Medulla oblongata (tissue), 1 donor: Measurements from ENCODE around the gene EEFSEC.

Experiments used
- DNase-seq: peaks from one replicate; pipeline ENCODE4 v3.0.0-alpha.2; 2015; ENCODE audit errors: extremely low spot score

The EEFSEC gene

DNA sequence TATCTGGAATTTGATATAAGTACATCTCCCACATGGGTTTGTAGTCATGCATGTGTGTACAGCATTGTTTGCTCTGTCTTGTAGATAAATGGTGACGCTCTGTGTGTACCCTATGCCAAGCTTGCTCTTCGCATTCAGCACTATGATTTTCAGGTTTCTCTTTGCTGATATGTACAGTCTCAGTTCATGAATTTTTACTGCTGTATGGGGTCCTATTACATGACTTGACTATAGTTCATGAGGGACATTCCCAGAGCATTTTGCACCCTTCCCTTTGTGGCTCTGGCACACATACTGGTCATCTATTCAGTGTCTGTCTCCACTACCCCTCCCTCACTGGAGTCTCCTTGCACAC, 132.7 kb downstream of the EEFSEC start:
- DNase-seq = no peak

DNA sequence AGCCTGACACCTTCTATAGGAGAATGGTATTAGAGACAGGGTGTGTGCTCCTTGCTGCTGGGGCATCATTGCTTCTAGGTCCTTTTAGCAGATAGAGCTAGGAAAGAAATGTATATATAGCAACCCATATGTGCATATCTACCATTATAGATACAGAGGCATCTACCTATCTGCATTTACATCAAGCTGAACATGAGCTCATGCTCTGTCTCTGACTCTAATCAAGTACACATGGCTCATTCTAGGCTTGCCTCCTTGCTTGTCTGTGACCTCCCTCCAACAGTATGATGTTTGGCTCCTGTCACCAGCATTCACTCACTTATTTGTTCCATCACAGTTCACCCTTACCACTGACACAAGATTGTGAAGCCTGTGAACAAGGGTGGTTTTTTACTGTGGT, 133.4 kb downstream of the EEFSEC start:
- DNase-seq = no peak

DNA sequence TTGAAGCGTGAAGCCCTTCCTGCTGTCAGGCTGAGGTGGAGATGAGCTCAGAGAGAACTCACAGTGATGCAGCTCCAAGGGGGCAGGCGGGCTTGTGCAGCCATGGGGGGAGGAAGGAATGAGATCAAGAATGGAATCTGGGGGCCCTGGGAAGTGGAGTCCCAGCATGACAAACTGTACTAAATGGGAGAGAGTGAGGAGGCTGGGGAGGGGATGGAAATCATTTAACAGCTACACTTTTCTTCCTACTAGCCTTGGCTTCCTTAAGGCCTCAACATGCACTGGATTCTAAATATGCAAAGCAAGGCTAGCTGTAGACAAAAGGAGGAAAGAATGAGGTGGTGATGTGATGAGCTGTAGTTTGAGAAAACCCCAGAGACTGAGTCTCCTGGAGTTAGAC, 133.9 kb downstream of the EEFSEC start:
- no peak for DNase-seq

DNA sequence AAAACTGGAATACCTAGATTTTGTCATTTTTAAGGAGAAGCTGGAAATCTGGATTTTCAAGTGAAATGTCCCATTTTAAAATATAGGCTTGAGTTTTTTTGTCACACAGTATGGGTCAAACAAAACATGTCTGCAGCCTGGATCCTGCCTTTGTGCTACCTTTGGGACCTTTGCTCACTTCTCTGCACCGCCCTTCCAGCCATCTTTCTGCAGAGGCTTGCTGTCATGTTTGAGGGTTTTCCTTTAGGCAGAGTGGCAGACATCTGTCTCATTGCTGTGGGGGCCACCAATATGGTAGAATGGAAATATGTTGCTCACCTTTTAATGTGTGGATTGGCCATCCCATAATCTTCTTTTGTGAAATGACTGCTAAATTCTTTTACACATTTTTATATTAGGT, 136.3 kb downstream of the EEFSEC start:
- DNase-seq = no peak

DNA sequence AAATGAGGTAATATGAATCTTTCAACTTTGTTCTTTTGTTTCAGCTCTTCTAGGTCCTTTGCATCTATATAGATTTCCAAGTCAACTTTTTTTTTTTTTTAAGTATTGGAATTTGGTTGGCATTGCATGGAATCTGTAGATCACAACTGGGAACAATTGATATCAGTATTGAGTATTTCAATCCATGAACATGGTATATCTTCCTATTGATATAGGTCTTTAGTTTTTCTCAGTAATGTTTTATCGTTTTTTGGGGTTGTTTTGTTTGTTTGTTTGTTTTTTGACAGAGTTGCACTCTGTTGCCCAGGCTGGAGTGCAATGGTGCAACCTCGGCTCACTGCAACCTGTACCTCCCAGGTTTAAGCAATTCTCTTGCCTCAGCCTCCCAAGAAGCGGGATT, 137.2 kb downstream of the EEFSEC start:
- no peak for DNase-seq

DNA sequence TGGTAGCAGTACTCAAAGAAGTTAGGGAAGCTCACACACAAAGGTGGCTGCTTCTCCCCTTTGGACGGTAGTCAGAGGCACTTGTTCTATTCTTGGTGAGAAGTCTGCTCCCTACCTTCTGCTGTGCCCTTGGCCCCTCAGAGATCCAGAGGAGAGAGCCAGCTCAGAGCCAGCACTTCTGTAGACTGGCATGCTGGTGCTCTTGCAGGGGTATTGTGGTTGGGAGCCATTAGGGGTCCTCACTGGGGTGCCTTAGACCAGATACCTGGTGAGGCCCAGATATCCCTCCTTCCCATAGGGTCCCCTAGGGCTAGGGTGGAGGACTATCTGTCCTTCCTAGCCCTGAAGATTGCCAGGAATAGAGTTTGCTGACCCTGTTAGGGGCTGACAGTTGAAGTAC, 140.6 kb downstream of the EEFSEC start:
- no peak for DNase-seq

DNA sequence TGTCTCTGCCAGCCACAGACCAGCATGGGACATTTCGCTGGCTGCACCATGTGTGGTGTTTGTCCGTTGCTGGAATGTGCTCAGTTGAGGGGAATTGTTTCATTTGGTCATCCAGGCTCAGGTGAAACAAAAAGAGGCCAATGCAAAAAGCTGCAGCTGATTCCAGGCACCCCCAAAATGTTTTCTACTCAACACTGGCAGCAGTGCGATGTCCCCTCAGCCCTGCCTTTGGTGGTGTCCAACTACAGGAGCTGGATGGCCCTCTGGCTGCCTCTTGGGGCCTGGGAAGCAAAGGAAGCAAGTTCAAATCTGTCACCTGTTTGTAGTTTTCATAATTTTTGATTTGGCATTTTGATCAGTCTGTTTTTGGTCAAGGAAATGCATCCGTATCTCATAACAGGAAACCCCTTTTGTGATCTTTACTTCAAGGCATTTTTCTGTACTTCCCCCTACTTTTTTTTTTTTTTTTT, 141.8 kb downstream of the EEFSEC start:
- DNase-seq = no peak

DNA sequence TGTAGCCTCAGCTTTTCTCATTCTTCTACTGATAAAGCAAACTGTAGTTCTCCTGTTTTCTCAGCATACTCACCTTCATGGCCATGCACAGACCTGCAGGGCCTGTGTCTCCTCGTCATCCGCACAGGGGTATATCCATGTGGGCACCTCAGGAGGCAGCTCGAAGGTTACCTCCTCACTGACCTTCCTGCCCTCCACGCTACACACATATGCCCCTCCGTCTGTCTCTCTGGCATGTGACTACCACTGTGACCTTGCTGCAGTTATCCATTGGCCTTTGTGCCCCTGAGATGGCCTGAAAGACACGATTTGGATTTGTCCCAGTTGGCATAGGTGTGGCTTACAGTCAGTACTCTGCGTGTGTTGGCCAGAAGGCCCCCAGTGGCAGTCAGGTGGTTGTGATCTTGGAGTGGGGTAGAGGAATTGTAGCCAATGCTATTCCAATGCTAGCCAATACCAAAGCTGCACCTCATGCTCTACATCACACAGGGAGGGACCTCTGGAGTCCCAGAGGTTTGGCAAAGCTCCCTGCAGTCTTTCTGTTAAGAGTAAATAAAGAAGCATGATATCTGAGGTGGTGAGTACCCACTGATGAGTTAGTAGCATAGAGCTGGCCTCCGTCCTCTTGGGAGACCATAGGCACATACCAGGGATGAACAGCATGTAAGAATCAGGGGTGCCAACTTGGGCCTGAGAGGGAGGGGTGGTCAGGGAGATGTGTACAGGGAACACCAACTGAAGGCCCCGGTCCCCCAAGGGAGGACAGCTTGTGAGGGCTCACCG, 143.4 kb downstream of the EEFSEC start:
- DNase-seq = no peak

DNA sequence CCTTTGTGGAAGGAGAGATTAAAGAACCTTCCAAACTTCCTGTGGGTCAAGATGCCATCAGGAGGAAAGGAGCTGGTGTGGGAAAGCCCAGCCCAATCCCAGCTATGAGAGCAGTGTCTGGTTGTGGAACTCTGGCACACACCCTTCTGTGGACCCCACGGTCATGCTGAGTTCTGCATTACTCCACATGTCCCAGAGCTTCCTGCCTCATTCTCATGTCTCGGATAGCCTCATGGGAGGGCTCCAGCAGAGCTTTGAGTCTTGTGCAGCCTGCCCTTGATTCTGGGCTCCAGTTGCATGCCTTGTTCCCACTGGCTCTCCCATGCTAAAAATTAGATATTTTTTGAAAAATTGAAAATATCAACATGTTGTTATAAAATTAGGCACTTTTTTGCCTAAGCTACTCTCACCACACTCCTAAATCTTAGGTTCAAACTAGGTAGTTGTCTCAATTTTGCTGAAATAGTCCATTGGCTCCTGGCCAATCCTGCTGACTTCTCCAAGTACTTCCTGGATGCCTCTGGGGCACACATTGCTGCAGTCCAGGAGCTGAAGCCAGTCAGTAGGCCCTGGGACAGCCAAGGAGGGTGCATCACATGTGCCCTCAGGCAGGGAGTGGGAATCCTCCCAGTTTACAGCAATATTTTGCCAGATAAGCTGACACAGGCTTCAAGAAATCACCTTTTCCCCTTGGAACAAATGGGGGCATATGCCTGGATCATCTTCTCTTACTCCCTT, 144.3 kb downstream of the EEFSEC start:
- no peak for DNase-seq

DNA sequence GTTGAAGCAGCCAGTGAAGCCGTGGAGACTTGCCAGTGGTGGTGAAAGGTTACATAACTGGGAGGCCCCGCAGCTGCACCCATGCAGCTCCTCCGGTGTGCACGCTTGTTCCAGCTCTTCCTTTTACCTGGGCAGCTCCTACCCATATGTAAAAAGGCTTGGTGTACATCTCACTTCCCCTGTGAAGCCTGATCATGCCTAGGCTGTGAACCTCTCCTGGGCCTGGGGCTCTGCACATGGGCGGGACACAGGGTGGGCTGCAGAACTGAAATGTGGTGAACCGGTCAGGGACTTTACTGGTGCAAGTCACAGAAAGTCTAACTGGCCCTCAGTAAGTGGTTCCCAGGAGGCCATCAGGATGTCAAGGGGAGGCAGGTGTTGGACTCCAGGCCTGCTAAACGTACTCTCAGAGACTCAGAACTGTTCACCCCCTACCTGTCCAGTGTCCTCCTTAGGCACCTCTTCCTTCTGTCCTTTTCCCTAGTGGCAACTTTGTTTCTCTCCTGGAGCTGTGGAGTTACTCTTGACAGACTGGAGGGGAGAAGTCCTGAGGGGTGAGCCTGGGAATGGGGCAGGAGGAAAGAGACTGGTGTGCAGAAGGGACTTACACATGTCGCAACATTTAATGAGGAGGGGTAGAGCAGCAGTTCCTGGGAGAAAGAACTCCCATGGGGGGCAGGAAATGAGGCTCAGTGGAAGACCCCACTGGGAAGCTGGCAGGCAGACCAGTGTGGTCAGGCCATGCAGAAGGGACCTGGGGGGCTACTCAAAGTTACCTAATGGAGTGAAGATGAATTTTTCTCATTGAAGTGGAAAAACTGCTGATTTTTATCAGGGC, 148.1 kb downstream of the EEFSEC start:
- no peak for DNase-seq

DNA sequence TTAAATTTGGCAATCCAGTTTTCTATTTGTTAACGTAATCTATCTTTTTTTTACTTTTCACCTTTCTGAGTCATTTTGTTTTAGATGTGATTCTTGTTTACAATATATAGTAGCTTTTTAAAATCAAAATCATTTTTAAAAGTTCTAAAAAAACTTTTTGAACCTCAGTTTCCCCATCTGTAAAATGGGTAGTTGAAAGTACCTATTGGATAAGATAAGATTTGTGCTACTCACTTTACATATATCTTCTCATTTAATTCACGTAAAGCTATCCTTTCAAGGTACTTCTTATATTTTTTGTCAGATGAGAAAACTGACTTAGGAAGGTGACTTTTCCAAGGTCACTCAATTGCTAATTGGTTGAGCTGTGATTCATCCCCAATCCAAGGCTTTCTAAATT, 153.2 kb downstream of the EEFSEC start:
- DNase-seq = no peak

DNA sequence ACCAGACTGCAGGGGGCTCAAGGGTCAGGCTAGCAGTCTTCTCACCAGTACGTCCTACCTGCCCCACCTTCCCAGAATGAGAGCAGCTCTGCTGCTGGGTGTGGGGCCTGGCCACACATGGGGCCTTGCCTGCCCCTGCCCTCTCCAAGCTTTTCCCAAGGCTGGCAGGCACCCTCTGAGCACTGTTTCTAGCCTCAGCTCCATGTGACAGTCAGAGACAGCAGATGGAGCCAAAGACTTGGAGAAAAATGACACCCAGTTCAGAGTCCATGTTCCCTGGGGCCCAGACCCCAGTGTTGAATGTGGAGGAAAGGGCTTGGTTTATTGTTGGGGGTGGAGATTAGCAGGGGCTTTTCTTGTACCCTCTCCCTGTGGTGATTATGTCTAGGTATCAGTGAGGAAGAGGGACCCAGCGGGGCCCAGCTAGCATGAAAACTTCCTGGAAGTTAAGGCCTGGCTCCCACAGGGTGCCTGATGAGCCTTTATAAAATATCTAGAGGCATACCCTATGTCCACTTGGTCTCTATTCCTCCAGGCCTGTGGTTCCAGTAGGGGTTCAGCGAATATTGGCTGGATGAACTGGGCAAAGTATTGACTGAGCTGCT, 153.8 kb downstream of the EEFSEC start:
- DNase-seq = no peak

DNA sequence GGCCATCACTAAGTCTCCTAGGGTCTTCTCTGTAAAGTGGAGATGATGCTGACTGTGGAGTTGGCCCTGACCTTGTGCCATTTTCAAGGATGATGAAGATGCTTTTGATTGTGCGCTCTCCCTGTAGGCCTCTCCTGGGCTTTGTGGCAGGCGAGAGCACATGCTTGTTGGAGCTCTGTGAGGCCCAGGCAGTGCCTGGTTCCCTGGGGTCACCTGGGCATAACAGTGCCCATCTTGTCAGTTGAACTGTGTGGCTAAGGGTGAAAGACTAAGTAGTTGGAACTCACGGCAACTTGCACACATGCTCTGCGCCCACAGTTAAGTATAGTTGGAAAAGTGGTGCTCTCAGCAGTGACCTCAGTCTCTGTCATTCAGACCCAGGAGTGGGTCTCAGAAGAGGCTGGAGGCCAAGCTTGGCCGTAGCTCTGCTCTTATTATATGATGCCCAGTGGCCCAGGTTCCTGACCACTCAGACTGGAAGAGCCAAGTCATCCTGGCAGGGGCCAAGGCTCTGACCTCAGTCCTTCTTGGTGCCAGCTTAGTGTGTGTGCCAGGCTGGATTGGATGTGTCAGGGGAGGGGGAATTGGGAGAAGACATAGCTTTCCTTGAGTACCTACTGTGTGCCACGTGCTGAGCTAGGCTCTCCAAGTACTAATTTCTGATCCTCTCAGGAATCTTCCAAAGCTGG, 154.6 kb downstream of the EEFSEC start:
- peak; percentile 37 for DNase-seq

DNA sequence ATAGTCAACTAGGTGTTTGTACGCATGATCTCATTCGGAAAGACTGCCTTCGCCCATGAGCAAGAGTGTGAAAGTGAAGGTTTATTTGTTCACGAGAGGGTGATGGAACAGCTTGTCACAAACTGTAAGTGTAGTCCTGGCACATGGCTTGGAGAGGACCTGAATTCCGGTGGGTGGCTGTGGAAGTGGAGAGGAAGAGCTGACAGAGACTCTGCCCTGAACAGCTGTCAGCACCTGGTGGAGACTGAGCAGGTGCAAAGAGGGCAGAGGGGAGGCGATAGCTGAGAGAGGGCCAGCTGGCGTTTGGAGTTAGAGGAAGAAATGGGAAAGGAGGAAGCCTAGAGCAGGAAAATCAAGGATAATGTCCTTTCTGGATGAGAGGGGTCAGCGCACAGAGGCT, 155.7 kb downstream of the EEFSEC start:
- no peak for DNase-seq

DNA sequence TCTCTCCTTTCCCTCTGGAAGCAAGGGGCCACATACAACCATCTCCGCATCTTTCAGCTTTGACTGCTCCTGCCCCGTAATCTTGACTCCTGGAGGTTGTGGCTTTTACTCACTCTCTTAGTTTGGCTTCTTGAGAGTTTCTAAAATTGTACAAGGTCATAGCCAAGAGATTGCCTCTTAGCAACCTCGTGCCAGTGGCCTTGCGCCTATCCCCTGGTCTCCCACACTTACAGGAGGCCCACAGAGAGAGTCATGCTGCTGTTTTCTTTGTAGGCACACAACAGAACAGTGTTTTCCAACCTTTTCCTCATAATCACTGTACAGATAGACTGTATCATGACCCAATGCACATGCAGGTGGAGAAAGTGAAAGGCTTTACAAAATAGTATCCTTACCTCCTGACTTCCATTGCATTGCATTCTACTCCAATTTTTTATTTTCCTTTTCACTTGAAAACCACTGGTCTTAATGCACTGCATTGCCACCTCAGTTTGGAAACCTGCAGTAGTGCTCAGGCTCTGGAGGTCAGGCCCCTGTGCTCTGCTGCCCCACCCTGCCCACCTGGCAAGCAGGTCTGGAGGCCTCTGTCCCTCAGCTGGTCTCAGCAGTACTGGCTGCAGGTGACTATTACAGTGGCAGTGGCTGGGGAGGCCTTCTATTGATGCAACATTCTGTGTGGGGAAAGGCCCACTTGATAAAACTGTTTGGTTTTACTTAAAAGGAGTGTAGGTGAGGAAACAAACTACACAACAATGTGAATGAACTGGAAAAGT, 157.2 kb downstream of the EEFSEC start:
- DNase-seq = no peak

DNA sequence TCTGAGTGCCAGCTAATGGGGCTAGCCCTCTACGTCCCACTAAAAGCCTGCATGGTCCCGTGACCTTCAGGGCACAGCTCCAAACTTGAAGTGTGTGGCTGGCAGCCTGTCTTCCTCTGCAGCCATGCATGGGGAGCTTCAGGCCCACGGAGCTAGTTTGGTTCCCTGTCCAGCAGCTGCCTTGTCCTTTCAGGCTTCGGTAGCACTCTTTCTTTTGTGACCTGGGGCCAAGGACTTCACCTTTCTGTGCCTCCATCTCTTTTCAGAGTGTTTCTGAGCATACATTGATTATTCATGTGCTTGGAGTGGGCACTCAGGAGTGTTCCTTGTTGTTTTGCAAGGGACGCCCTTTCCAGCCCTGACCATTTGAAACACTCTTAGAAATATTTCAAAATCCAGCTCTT, 158.2 kb downstream of the EEFSEC start:
- peak; percentile 10 for DNase-seq

DNA sequence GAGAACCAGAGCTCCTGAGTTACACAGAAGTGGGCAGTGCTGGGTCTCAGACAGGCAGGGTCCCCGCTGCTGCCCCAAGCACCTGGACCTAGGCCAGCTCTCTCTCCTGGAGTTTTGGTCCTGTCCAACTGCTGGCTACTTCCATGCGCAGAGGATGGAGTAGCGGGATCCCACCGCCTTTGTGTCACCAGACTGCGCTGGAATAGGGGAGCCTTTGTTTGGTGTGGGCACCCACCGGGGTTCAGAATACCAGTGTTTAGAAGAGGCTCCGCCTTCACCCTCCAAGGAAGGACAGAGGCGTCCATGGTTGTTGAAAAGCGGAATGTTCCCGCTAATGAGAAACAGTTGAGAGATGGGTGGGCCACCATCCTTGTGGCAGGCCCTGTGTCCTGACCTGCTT, 159.0 kb downstream of the EEFSEC start:
- DNase-seq = no peak

DNA sequence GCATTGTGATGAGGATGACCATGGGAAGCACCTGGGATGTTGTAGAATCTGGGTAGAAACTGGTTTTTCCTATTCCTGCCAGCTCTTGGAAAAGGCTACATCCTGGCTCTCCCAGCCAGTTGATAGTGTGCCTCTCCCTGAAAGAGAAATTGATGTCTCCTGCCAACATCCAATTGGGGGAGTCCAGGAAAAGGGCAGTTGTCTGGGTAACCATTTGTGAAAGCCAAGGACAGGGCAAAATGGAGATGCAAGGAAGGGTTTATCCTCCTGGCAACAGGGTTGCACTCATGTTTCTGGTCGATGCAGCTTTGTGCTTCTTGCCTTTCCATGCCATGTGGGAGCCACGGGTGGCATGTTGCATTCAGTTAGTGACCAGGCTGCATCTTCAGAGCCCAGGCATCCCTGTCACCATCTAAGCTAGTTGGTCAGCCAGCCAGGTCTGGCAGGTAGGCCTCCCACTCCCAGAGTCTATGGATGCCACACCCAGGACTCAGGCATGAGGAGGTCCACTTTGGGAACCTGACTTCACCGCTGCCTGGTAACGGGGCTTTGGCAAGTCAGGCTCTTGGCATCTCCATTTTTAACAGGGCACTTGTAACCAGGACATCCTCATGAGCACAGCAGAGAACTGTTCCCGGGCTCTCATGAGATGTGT, 159.9 kb downstream of the EEFSEC start:
- peak; percentile 77 for DNase-seq

DNA sequence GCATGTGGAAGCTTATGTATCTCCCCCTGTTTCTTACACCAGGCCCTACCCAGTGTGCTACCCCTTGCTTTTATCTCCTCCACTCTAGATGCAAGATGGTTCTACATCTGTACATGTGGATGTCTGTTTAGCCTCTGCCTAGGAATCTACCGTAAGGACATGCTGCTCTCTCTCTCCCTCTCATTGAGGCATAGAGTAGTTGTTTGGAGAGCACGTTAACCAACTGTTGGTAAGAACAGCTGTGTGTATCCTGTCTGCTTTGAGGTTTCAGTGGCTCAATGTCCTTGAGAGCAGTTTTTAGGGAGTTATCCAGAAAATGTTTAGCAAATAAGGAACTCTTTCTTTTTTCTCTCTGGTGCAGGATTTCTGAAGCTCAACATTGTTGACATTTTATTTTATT, 160.7 kb downstream of the EEFSEC start:
- DNase-seq = no peak

DNA sequence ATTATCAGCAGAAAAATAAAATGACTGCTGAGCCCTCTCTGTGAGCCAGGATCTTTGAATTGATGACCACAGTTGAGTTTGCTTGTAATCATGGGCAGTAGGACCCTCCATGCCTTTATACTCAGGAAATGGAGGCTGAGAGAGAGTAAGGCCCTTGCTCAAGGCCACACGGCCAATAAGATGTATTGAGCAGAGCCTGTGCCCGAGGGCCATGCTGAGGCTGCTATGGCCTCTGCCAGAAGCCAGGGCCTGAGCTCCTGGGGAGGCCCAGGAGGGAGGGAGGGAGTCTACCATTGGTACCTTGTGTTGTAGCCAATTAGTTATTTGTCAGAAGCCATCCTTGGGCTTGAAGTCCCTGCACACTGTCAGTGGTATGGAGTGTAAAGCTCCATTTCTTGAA, 162.0 kb downstream of the EEFSEC start:
- no peak for DNase-seq
